Gastrocnemius medialis (tissue), 4 donors: ENCODE data around the gene FAM124B. TPM values are rescaled to one million over a fixed set of nuclear protein-coding genes. Genes with fewer than 3 reads are reported as not detected.
A peak's percentile ranks its signal among the peaks of the same experiment; 100 is the strongest.

Experiments used
- ATAC-seq, 2 donors: fragments of 150-250 bp; one replicate each; pipeline ENCODE4 v1.9.1; 2016
- DNase-seq, 2 donors: peaks; one replicate each; pipeline ENCODE4 v3.0.0-alpha.2; 2019
- H3K27ac ChIP-seq, 4 donors: fragments of 200-600 bp; sonication (generic); 1 replicate in 1 of 4; 2 replicates in 3 of 4; pipeline ENCODE4 v1.5.1; 2016 to 2018; ENCODE audit warnings: mild to moderate bottlenecking in 2 of 4, moderate library complexity in 1 of 4
- H3K27me3 ChIP-seq, 3 donors: fragments of 200-600 bp; sonication (generic) in 2 of 3; 1 replicate in 1 of 3; 2 replicates in 2 of 3; pipeline versions ENCODE4 v1.5.1 to v1.6.0; 2016 to 2019; ENCODE audit warnings: mild to moderate bottlenecking in 1 of 3, moderate library complexity in 1 of 3
- H3K36me3 ChIP-seq, 2 donors: fragments of 200-600 bp; sonication (generic) in 1 of 2; one replicate each; pipeline ENCODE4 v1.5.1; 2017 to 2018
- H3K4me1 ChIP-seq, 2 donors: fragments of 200-600 bp; sonication (generic) in 1 of 2; one replicate each; pipeline ENCODE4 v1.5.1; 2016 to 2017; ENCODE audit warnings: mild to moderate bottlenecking in 2 of 2
- H3K4me3 ChIP-seq, 4 donors: fragments of 200-600 bp; sonication (generic) in 3 of 4; 1 replicate in 1 of 4; 2 replicates in 3 of 4; pipeline ENCODE4 v1.5.1; 2016 to 2019; ENCODE audit warnings: mild to moderate bottlenecking in 2 of 4
- H3K9me3 ChIP-seq, 3 donors: fragments of 200-600 bp; sonication (generic) in 2 of 3; 1 replicate in 1 of 3; 2 replicates in 2 of 3; pipeline ENCODE4 v1.5.1; 2016 to 2019
- POLR2A ChIP-seq, 2 donors: fragments of 450-650 bp; IDR thresholded peaks; one replicate each; pipeline ENCODE4 v1.6.1; 2017; ENCODE audit warnings: antibody characterized with exemption in 2 of 2, mild to moderate bottlenecking in 2 of 2, moderate library complexity in 2 of 2
- in situ Hi-C, 4 donors: fragments of 200-750 bp; cut with MboI; loops; one replicate each; pipeline versions ENCODE4 v1.15.0 to v1.8.0; 2017; ENCODE audit warnings: low sequenced_read_pairs in 4 of 4
- intact Hi-C: fragments of 100-400 bp; cut with DNase I; formaldehyde crosslinking; loops from one replicate; pipeline ENCODE4 v1.15.1; 2023; ENCODE audit warnings: low total_unique reads
- total RNA-seq, 4 donors: library from RNA; depleted of rRNA; stranded (reverse); fragments of >200 nt; gene quantifications; one replicate each; pipeline versions ENCODE4 v1.1.0 to v1.2.3, GENCODE V29; 2016
- TF ChIP-seq, protein P1 (sequence below), 5 experiments: fragments of 450-650 bp in 3 of 5; fragments of 200-600 bp in 2 of 5; sonication (generic) in 2 of 5; IDR thresholded peaks in 4 of 5; conservative IDR thresholded peaks in 1 of 5; 1 replicate in 4 of 5; 2 replicates in 1 of 5; pipeline ENCODE4 v1.5.1; 2016 to 2019; ENCODE audit warnings: antibody characterized with exemption in 5 of 5, mild to moderate bottlenecking in 3 of 5, moderate library complexity in 3 of 5

The FAM124B gene
- total RNA-seq, 4 donors from 2014 or later: 1.7 to 2.4 (median 2.1) TPM

DNA sequence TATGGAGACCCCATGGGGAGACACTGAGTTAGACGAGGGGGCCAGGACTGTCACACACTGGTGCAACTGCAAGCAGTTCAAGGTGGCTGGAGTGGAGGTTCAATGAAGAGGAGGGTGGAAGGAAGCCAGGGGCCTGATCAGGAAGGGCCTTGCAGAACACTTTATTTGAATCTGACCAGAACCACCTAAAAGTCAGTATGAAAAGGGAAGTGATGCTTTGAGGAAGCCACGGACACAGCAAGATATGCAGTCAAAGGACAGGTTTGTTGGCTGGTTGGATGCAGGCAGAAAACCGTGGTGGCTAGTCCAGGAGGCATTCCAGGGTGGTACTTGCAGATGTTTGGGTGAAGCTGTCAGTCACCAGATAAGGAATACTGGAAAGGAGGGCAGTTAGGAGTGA, 3.5 kb upstream of the FAM124B start:
- in situ Hi-C loops (no loop called here), intact Hi-C loops (no loop called here)
- Histone ChIP-seq H3K9me3 (no peaks in the 10 kb centered on the region), H3K36me3 (no peaks in the 10 kb centered on the region), H3K27me3 (no peaks in the 10 kb centered on the region), H3K4me3 (no peak overlapping the region), H3K27ac (no peak overlapping the region), H3K4me1 (peaks cover 0 to 3% of the 10 kb centered on the region in 2 donors)
- no peak for ATAC-seq
- TF ChIP-seq, protein P1, sequence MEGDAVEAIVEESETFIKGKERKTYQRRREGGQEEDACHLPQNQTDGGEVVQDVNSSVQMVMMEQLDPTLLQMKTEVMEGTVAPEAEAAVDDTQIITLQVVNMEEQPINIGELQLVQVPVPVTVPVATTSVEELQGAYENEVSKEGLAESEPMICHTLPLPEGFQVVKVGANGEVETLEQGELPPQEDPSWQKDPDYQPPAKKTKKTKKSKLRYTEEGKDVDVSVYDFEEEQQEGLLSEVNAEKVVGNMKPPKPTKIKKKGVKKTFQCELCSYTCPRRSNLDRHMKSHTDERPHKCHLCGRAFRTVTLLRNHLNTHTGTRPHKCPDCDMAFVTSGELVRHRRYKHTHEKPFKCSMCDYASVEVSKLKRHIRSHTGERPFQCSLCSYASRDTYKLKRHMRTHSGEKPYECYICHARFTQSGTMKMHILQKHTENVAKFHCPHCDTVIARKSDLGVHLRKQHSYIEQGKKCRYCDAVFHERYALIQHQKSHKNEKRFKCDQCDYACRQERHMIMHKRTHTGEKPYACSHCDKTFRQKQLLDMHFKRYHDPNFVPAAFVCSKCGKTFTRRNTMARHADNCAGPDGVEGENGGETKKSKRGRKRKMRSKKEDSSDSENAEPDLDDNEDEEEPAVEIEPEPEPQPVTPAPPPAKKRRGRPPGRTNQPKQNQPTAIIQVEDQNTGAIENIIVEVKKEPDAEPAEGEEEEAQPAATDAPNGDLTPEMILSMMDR (IDR thresholded peaks at IDR 0.05 in 4 of 5, conservative IDR thresholded peaks at IDR 0.05 in 1 of 5): no peak
- TF ChIP-seq POLR2A (IDR thresholded peaks at IDR 0.05): no peak
- DNase-seq: no peak

DNA sequence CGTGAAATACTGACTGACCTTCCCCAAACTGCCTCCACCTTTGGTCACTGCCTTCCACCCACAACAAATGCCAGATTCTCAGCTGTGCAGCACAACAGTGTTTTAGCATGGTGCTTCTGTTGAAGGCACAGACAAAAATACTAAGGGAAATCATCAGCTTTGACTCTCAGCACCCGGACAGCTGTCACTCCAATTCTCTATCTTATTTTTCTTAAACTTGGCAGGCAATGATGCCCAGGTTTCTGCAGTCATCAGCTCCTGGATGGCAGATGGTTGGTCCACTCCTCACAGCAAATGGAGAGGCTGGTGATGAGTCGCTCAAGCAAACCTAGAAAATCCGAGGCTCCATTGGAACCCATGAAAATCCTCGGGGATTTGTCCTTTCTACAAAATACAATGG, 2.9 kb upstream of the FAM124B start:
- Histone ChIP-seq H3K4me3 (no peak overlapping the region), H3K36me3 (no peaks in the 10 kb centered on the region), H3K27ac (no peak overlapping the region), H3K9me3 (no peaks in the 10 kb centered on the region), H3K4me1 (peaks cover 0 to 3% of the 10 kb centered on the region in 2 donors), H3K27me3 (no peaks in the 10 kb centered on the region)
- DNase-seq (no peak), ATAC-seq (no peak)
- TF ChIP-seq, protein P1 (IDR thresholded peaks at IDR 0.05 in 4 of 5, conservative IDR thresholded peaks at IDR 0.05 in 1 of 5): no peak
- no peak for TF ChIP-seq POLR2A (IDR thresholded peaks at IDR 0.05)
- intact Hi-C loops (no loop called here), in situ Hi-C loops (no loop called here)

DNA sequence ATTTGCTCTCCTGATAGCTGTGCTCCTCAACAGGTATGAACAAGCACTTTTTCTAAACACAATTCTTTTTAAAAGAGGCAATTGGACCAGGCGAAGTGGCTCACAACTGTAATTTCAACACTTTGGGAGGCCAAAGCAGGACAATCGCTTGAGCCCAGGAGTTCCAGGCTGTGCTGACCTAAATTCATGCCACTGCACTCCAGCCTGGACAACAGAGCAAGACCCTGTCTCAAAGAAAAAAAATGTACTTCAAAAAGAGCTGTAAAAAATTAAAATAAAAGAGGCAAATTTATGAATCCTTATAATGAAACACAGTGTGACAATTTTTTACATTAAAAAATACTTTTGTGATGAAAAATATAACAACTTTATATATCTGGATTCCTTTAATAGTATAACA, 1.8 kb upstream of the FAM124B start:
- Histone ChIP-seq H3K27me3 (no peaks in the 10 kb centered on the region), H3K36me3 (no peaks in the 10 kb centered on the region), H3K4me3 (no peak overlapping the region), H3K27ac (no peak overlapping the region), H3K4me1 (peaks cover 0 to 3% of the 10 kb centered on the region in 2 donors), H3K9me3 (no peaks in the 10 kb centered on the region)
- intact Hi-C loops: no loop called here
- in situ Hi-C loops: no loop called here
- DNase-seq: no peak
- ATAC-seq: no peak
- TF ChIP-seq, protein P1 (IDR thresholded peaks at IDR 0.05 in 4 of 5, conservative IDR thresholded peaks at IDR 0.05 in 1 of 5): no peak
- TF ChIP-seq POLR2A (IDR thresholded peaks at IDR 0.05): no peak

DNA sequence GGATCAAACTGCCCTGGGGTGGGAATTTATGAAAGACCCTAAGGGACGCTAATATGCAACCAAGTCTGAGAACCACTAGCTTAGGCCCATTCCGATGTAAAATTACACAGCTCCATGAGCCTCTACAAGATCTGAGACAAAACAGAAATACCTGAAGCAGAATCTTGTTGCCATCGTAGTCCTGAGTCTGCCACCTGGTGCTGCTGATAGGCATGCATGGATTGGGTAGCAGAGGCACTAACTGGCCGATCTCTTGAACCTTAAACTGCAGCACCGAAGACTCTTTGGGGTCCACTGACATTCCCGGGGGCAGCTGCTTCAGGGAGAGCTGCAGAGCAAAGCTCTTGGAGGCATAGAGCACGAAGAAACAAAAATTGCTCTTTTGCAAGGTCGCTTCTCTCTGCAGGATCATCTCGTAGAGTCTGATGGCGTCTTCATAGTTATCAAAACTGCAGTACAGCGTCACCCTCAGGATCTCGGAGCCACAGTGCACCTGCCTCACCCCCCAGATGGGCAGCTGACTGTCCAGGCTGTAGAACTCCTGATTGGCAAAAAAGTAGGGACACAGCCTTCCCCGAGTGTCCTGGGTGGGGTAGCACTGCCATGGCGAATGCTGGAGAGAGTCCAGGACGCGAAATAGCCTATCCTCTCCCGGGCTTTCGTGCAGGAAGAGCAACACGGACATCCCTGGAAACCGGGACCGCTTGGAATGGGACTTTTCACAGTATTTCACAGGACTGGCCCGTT, 848 bp downstream of the FAM124B start:
- no peaks in the 10 kb centered on the region for H3K36me3 ChIP-seq
- peaks cover 0 to 3% of the 10 kb centered on the region in 2 donors for H3K4me1 ChIP-seq
- H3K4me3 ChIP-seq: peak overlapping the region; percentile 39 to 51 (median 48)
- in situ Hi-C loops (no loop called here), intact Hi-C loops (no loop called here)
- peak overlapping the region; percentile 30 to 74 (median 56) for H3K27ac ChIP-seq
- no peaks in the 10 kb centered on the region for H3K27me3 ChIP-seq
- TF ChIP-seq, protein P1 (IDR thresholded peaks at IDR 0.05 in 4 of 5, conservative IDR thresholded peaks at IDR 0.05 in 1 of 5): no peak
- H3K9me3 ChIP-seq: no peaks in the 10 kb centered on the region
- ATAC-seq (peak in 1 of 2 donors; percentile 22), DNase-seq (no peak)
